ENCODE results near the gene NAV2.

DNA sequence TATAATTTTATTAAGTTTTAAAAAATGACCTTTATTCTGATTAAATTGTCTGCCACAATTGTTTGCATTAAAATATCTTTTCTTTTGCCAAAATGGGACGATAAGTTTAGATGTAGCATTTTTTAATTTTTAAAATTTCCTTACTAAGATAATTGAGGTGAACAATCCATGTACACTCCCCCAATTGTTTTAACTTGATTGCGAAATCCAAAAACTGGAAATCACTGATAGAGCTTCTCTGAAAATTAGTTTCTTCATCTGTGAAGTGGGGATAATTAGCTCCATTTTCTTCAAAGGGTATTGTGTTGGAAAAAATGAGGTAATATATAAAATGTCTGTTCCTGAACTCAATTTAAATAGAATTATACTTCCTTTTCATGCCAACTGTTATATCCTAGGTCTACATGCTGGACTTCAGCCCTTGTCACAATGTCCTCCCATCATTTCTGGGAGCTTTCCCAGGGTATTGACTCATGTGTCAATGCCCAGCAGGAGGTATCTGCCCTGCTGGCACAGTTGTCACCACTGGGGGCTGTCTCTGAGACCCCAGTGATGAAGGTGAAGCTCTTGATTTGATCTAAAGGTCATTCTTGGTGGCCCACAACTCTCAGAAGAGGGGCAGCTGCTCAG, 28.7 kb upstream of the NAV2 start:
- no peak for TF ChIP-seq POLR2AphosphoS5 (IDR thresholded peaks at IDR 0.05; ENCODE audit: low read depth)
- no peak for TF ChIP-seq JUNB (IDR thresholded peaks at IDR 0.05; ENCODE audit: unreplicated experiment)
- TF ChIP-seq, protein P1, sequence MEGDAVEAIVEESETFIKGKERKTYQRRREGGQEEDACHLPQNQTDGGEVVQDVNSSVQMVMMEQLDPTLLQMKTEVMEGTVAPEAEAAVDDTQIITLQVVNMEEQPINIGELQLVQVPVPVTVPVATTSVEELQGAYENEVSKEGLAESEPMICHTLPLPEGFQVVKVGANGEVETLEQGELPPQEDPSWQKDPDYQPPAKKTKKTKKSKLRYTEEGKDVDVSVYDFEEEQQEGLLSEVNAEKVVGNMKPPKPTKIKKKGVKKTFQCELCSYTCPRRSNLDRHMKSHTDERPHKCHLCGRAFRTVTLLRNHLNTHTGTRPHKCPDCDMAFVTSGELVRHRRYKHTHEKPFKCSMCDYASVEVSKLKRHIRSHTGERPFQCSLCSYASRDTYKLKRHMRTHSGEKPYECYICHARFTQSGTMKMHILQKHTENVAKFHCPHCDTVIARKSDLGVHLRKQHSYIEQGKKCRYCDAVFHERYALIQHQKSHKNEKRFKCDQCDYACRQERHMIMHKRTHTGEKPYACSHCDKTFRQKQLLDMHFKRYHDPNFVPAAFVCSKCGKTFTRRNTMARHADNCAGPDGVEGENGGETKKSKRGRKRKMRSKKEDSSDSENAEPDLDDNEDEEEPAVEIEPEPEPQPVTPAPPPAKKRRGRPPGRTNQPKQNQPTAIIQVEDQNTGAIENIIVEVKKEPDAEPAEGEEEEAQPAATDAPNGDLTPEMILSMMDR (conservative IDR thresholded peaks at IDR 0.05; ENCODE audit: low read depth in 2 of 2), result no peak
- TF ChIP-seq, protein P2, sequence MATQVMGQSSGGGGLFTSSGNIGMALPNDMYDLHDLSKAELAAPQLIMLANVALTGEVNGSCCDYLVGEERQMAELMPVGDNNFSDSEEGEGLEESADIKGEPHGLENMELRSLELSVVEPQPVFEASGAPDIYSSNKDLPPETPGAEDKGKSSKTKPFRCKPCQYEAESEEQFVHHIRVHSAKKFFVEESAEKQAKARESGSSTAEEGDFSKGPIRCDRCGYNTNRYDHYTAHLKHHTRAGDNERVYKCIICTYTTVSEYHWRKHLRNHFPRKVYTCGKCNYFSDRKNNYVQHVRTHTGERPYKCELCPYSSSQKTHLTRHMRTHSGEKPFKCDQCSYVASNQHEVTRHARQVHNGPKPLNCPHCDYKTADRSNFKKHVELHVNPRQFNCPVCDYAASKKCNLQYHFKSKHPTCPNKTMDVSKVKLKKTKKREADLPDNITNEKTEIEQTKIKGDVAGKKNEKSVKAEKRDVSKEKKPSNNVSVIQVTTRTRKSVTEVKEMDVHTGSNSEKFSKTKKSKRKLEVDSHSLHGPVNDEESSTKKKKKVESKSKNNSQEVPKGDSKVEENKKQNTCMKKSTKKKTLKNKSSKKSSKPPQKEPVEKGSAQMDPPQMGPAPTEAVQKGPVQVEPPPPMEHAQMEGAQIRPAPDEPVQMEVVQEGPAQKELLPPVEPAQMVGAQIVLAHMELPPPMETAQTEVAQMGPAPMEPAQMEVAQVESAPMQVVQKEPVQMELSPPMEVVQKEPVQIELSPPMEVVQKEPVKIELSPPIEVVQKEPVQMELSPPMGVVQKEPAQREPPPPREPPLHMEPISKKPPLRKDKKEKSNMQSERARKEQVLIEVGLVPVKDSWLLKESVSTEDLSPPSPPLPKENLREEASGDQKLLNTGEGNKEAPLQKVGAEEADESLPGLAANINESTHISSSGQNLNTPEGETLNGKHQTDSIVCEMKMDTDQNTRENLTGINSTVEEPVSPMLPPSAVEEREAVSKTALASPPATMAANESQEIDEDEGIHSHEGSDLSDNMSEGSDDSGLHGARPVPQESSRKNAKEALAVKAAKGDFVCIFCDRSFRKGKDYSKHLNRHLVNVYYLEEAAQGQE (IDR thresholded peaks at IDR 0.05; ENCODE audit: unreplicated experiment), result no peak
- TF ChIP-seq EZH2phosphoT487 (IDR thresholded peaks at IDR 0.05; ENCODE audit: unreplicated experiment), result no peak

Measured in GM23338 (cell line).